ENCODE data around the gene DENND1A. TPM values are rescaled to one million over a fixed set of nuclear protein-coding genes. Genes with fewer than 3 reads are reported as not detected.
A peak's percentile ranks its signal among the peaks of the same experiment; 100 is the strongest.

Gene DENND1A
- total and polyA plus RNA-seq, 2 of the 13 experiments (the other 11 are each of a cell fraction or from before 2014, with no cell fraction given), result 14.8 to 30.1 TPM

DNA sequence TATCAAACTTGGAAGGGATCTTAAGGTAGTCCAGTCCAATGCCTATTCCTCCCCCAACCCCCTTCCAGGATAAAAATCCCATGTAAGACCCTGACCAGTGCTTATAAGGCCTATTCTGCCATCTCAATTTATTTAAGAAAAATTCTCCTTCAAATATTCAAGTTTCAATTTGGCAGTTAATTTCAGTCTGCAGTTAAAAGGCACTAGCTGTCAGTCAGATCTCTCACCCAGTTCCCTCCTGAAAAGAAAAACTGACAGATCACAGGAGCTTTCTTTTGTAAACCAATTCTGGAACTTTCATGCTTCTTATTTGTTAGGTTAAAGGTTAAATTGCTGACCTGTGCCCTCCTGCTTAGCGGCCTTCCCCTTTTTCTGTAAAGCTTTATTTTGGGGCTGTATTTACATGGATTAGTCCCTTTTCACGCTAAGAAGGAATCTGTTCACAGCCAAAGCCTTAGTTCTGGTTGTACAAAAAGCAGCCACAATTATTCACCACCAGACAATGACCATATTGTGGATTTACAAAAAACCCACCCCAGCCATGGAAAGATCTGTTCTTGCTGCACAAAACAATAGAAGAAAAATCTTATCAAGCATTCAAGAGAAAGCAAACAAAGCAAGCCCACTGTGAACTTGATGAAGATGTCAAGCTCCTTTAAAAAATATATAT is 68.7 kb downstream of the DENND1A start (continued):
- no peak for TF ChIP-seq STAT5B (CRISPR knock-in tag; IDR thresholded peaks at IDR 0.05)
- TF ChIP-seq ZNF639 (CRISPR knock-in tag; conservative IDR thresholded peaks at IDR 0.05), result no peak
- TF ChIP-seq ZBTB1 (CRISPR knock-in tag; IDR thresholded peaks at IDR 0.05; ENCODE audit: borderline replicate concordance), result no peak
- no peak for TF ChIP-seq ETS1 (CRISPR knock-in tag; IDR thresholded peaks at IDR 0.05)
- no peak for TF ChIP-seq ZBTB20 (CRISPR knock-in tag; IDR thresholded peaks at IDR 0.05; ENCODE audit: borderline replicate concordance, low read depth)
- no peak for TF ChIP-seq GMEB2 (CRISPR knock-in tag; IDR thresholded peaks at IDR 0.05; ENCODE audit: low read depth)
- TF ChIP-seq, protein P1, sequence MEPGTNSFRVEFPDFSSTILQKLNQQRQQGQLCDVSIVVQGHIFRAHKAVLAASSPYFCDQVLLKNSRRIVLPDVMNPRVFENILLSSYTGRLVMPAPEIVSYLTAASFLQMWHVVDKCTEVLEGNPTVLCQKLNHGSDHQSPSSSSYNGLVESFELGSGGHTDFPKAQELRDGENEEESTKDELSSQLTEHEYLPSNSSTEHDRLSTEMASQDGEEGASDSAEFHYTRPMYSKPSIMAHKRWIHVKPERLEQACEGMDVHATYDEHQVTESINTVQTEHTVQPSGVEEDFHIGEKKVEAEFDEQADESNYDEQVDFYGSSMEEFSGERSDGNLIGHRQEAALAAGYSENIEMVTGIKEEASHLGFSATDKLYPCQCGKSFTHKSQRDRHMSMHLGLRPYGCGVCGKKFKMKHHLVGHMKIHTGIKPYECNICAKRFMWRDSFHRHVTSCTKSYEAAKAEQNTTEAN (CRISPR knock-in tag; conservative IDR thresholded peaks at IDR 0.05), result no peak
- TF ChIP-seq KLF6 (CRISPR knock-in tag; IDR thresholded peaks at IDR 0.05), result no peak
- TF ChIP-seq KDM6A (CRISPR knock-in tag; IDR thresholded peaks at IDR 0.05; ENCODE audit: low read depth), result no peak
- TF ChIP-seq PHB2 (IDR thresholded peaks at IDR 0.05; ENCODE audit: partially characterized antibody), result no peak
- peak; percentile 63; the same call in 1 of the 2 replicates for TF ChIP-seq NR2C2 (CRISPR knock-in tag; IDR thresholded peaks at IDR 0.05; ENCODE audit: borderline replicate concordance)
- peak; percentile 43; the same call in 1 of the 2 replicates for TF ChIP-seq TBX2 (CRISPR knock-in tag; IDR thresholded peaks at IDR 0.05; ENCODE audit: borderline replicate concordance)
- TF ChIP-seq NFYB (CRISPR knock-in tag; IDR thresholded peaks at IDR 0.05), result no peak
- TF ChIP-seq BRD4 (CRISPR knock-in tag; IDR thresholded peaks at IDR 0.05), result no peak
- TF ChIP-seq NCOA5 (CRISPR knock-in tag; IDR thresholded peaks at IDR 0.05), result no peak
- no peak; the same call in 1 of the 2 replicates for TF ChIP-seq AHDC1 (CRISPR knock-in tag; IDR thresholded peaks at IDR 0.05; ENCODE audit: borderline replicate concordance)
